GM18867 (cell line): ENCODE results near the gene ZNF521.

Experiments
- ATAC-seq: cut with Tn5 transposase; IDR thresholded peaks from one replicate; pipeline ENCODE4 v1.9.1; 2021; ENCODE audit warnings: mild to moderate bottlenecking, moderate library complexity; ENCODE audit not compliant: unreplicated experiment

The ZNF521 gene

GRCh38 chr18:25231327-25231691 lies 120.7 kb downstream of the ZNF521 start:
- ATAC-seq, result no peak

DNA sequence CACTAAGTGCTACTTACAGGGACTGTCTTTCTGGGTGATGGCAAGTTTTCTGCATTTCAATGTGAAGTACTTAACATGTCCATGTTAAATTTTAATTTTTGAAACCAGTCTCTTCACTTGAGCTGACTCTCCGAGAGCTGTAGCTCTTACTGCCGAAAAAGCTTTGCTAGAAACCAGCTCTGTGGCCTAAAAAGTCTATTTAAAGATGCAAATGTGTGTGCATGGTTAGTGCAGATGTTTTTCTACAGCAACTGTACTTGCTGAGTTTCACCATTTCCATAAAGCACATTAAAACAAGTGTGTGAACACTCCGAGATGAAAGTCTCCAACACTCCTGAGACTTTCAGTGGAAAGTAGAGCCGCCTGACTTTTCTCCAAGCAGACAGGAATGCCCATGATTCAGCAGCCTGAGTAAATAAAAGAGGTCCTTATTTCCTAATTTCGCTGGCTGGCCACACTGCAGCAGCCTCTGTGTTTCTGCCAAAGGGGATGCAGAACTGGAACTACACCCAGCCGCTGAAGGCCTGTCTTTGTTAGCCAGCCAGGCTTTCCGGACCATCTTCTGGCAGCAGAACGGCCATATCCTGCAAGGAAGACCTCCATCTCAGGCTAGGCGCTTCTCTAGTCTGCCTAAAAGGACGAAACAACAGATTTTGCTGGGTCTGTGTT lies 121.2 kb downstream of the ZNF521 start:
- peak; percentile 81 for ATAC-seq

DNA sequence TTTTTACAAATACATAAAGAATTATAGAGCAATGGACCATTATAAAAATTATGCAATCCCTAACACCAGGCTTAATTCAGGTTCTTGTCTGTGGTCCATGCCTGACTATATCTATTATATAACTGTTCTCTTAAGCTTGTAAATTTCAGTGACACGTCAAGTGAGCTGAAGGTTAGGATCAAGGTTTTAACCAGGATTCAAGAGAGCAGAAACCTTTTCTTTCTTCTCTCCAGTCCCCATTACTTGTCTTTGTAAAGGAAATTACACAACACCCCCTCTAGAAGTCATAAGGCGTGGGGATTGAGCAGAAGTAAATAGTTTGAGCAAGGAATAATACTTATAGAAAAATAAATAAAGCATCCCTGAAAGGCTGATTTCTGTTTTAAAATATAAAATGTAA lies 122.0 kb downstream of the ZNF521 start:
- no peak for ATAC-seq

GRCh38 chr18:25229081-25229480 lies 122.9 kb downstream of the ZNF521 start:
- ATAC-seq, result no peak

DNA sequence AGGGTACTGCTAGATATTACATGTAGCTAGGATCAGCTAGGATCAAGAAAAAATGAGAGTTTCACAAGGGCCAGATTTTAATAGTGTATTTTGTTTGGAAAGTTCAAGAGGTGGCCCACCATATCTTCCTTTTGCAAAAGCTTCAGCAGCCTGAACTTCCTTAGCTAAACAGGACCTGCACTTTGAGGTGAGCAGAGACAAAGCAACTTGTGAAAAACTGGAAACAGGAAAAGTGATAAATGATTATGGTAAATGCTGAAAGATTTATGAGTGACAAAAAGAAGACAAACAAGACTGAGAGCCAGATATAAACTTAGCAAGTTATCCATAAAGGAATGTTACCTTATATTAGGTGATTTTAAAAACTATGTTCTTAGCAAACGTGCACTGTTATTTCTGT lies 123.6 kb downstream of the ZNF521 start:
- ATAC-seq, result no peak

- no peak for ATAC-seq
These were observed 126.8 kb downstream of the ZNF521 start for GRCh38 chr18:25225151-25225550.

- ATAC-seq, result no peak
These were observed 127.8 kb downstream of the ZNF521 start for GRCh38 chr18:25223899-25224886.

GRCh38 chr18:25223211-25223610 lies 128.8 kb downstream of the ZNF521 start:
- ATAC-seq, result no peak

- no peak for ATAC-seq
These were observed 129.3 kb downstream of the ZNF521 start for GRCh38 chr18:25222648-25223047.

DNA sequence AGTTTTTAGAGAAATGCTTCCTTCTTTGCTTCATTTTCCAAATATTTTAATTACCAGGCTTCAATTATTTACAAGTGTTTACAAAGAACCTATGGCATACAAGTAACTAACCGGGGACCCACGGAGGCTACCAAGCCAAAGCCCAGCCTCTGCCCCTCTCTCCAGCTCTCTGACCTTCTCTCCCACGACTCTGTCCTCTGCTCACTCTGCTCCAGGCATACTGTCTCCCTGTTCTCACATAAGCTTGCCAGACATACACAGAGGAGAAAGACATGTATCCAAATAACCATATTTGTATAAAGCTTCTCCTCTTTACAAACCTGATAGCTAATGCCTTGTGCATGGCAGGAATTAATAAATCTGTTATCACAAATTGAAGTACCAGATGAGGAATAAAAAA lies 141.3 kb downstream of the ZNF521 start:
- no peak for ATAC-seq

GRCh38 chr18:25192065-25192464 lies 159.9 kb downstream of the ZNF521 start:
- ATAC-seq, result peak; percentile 42

- ATAC-seq, result peak; percentile 89
These were observed 161.5 kb downstream of the ZNF521 start for GRCh38 chr18:25190472-25190871.

DNA sequence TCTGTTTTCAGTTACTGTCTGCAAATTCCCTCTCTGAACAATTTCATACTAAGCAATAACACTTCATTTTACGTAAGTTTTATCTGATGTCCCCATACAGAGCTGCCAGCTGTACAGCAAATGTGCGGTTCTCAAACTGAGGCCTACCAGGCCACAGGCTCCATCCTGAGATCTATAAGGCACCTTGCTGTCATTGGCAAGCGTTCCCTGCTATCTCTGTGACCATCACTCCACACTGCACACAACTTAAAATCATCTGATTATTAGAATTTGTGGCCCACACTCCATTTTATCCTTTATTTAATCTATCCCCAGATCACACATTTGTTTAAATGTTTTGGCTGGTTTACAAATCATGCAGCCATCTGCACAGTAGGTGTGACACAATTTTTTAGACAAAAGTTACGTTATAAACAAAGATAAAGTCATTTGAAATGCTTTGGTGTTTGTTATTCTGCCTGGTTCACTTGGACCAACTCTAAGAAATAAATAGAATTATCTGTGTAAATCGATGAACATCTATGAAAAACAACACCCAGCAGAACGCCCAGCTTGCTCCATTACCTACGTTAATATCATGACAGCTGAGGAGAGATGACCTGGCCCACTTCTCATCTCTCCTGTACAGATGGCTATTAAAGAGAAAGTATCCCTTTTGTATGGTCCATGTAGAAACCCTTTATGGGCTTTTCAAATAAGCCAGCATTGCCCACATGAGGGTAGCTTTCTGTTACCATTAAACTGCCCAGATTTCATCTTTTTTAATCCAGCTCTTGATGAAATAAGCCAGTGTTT lies 162.4 kb downstream of the ZNF521 start:
- no peak for ATAC-seq

GRCh38 chr18:25187521-25188192 lies 164.3 kb downstream of the ZNF521 start:
- ATAC-seq, result no peak

DNA sequence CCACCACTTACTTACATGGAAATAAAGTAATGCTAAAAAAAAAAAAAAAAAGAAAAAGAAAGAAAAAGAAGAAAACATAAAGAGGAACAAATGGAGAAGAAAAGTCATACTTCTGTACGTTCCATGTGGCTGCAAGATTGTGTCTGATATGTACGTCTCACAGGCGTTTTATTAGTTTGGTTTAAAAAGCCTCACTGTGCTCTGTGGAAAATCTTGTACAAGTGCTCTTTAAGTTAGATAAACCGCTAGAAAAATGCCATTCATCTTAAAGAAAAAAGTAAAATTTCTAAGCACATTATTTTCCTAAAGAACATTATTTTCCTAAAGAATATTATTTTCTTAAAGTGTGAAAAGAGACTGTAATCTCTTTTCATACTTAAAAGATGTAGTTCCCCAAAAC lies 165.1 kb downstream of the ZNF521 start:
- ATAC-seq, result no peak

DNA sequence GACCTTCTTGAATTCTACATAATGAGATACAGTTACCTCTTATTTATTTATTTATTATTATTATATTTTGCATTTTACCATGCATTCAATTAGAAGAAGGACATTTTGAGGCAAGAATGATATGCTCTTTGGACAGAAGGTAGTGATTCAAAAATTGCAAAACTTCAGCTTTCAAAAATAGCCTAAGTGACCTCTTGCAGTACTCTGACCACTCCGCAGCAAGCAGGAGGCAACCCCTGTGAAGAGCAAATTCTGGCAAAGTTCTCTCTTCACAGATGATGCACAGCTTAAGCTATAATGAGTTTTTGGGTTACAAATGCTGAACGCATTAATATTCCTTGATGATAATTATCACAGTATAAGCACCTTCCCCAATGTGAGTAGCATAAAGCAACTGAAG lies 170.0 kb downstream of the ZNF521 start:
- ATAC-seq, result no peak

DNA sequence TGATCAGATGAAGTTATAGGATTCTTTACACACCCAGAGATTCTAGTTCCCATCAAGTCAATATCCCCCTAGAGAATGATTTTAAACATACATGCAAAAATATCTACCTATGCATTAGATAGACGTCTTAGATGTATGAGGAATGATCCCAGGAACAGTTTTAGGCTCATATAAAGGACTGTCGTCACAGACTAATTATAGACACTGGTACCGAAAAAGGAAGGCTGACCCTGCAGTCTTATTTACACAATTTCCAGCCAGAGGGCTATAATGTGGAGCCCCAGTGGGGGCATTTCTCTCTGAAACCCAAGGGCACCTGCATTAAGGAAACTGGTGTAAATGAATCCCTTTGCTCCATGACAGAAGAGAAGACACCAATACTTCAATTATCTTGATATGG lies 170.4 kb downstream of the ZNF521 start:
- ATAC-seq, result no peak

GRCh38 chr18:25180973-25181548 lies 170.9 kb downstream of the ZNF521 start:
- ATAC-seq, result no peak

DNA sequence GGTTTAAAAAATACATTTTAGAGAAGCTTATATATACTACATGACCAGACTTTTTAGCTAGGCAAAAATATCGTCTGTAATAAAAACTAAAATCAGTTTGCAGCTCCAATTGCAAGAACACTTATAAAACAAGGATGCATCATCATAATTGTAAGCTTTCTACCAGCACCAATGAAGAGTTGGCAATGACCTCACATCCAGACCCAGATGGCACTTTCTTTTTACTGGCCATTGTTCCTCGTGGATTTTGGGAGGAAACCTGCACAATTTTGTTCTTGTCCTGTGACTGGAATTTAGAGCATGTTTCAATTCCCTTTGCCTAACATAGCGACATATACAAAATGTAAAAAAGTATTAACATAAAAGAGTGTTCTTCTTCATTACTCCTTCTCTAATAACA lies 174.3 kb downstream of the ZNF521 start:
- no peak for ATAC-seq

- no peak for ATAC-seq
These were observed 175.4 kb downstream of the ZNF521 start for GRCh38 chr18:25176518-25177042.
